Right lobe of liver (tissue), 6 donors: ENCODE data around the gene PRR35. TPM values are rescaled to one million over a fixed set of nuclear protein-coding genes. Genes with fewer than 3 reads are reported as not detected.
A peak's percentile ranks its signal among the peaks of the same experiment; 100 is the strongest.

Source experiments
- ATAC-seq, 4 donors: fragments of 200-7000 bp; cut with Tn5 transposase; one replicate each; pipeline ENCODE4 v1.9.1; 2020; ENCODE audit warnings: mild to moderate bottlenecking in 4 of 4, moderate library complexity in 4 of 4
- DNase-seq, 3 donors: peaks; one replicate each; pipeline ENCODE4 v3.0.0-alpha.2; 2020
- H3K27ac ChIP-seq, 3 donors: fragments of 200-600 bp; one replicate each; pipeline ENCODE4 v1.8.0; 2022
- H3K27me3 ChIP-seq, 2 donors: fragments of 200-600 bp; one replicate each; pipeline ENCODE4 v1.8.0; 2022
- H3K36me3 ChIP-seq, 4 donors: fragments of 200-600 bp; sonication (generic) in 1 of 4; one replicate each; pipeline versions ENCODE4 v1.5.1 to v1.8.0; 2017 to 2022; ENCODE audit warnings: control low read depth in 1 of 4
- H3K4me1 ChIP-seq, 4 donors: fragments of 200-600 bp; sonication (generic) in 1 of 4; one replicate each; pipeline versions ENCODE4 v1.5.1 to v1.8.0; 2017 to 2022; ENCODE audit warnings: control low read depth in 1 of 4
- H3K4me3 ChIP-seq, 3 donors: fragments of 200-600 bp; one replicate each; pipeline ENCODE4 v1.8.0; 2022
- H3K9me3 ChIP-seq, 4 donors: fragments of 200-600 bp; sonication (generic) in 1 of 4; one replicate each; pipeline versions ENCODE4 v1.5.1 to v1.8.0; 2017 to 2022; ENCODE audit warnings: control low read depth in 1 of 4
- POLR2A ChIP-seq: fragments of 450-650 bp; IDR thresholded peaks from one replicate; pipeline ENCODE4 v1.6.1; 2017; ENCODE audit warnings: antibody characterized with exemption, mild to moderate bottlenecking
- WGBS: methylation state at CpG from one replicate; pipeline ENCODE4 v1.1.6; 2018; ENCODE audit warnings: low coverage, low lambda C conversion rate; ENCODE audit not compliant: insufficient coverage; ENCODE audit errors: missing lambda C conversion rate; 5-methylcytosine and 5-hydroxymethylcytosine counted together
- intact Hi-C, 2 donors: fragments of 100-400 bp; cut with DNase I; formaldehyde crosslinking; loops; one replicate each; pipeline versions ENCODE4 v1.11.2 to v1.14.1; 2022
- total RNA-seq, 6 experiments: library from RNA; depleted of rRNA in 2 of 6; stranded (reverse); fragments of >200 nt in 2 of 6; fragmentation: NEBNext Ultra II Directional in 3 of 6; extraction: Animal tissue kit (Norgen Biotek cat#: 25700) in 3 of 6; gene quantifications; one replicate each; pipeline versions ENCODE4 v1.1.0 to v1.2.4, GENCODE V29; 2016 to 2023
- TF ChIP-seq, protein P1 (sequence below), 4 donors: fragments of 200-600 bp in 3 of 4; fragments of 450-650 bp in 1 of 4; IDR thresholded peaks; one replicate each; pipeline versions ENCODE4 v1.5.1 to v1.8.0; 2016 to 2022; ENCODE audit warnings: antibody characterized with exemption in 4 of 4, mild to moderate bottlenecking in 2 of 4
- donor health status: DM: no; HTN: yes; CAD: no.
- donor health status: DM: no; HTN: no; CAD: no.
- donor health status: DM: no; HTN: no; CAD: no.
- donor health status: DM: no; HTN: yes; CAD: no.
- donor health status: DM: no; HTN: yes; CAD: no.

The PRR35 gene
- total RNA-seq, 6 experiments from 2014 or later = not detected

DNA sequence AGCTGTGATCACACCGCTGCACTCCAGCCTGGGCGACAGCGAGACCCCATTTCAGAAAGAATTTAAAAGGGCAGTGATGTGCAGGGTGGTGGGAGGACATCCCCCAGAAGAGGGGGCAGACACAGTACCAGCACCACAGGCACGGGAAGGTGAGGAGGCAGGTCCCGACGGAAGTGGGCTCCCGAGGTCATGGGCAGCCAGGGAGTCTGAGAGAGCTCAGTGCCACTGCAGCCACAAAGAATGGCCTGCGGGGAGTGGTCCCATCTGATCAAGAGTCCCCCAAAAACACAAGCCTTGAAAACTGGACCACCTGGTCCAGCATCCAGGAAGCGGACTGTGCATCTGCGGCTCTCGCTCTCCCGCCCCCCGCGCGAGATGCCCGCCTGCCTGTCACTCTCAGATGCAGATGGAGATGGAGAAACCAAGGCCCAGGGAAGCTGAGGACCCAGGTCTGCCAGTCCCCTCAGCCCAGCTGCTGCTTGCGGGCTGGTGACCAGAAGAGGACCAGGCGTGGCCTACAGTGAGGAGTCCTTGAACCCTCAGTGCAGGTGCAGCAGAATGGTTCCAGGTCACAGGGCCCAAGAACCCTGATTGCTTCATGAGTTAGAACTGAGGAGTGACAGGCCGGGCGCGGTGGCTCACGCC is 37.0 kb upstream of the PRR35 start:
- H3K27ac ChIP-seq = no peak overlapping the region
- no peaks in the 10 kb centered on the region for H3K27me3 ChIP-seq
- DNase-seq = no peak
- peaks cover 3 to 25% (median 5%) of the 10 kb centered on the region in 4 donors for H3K36me3 ChIP-seq
- no peak for TF ChIP-seq POLR2A
- TF ChIP-seq, protein P1, sequence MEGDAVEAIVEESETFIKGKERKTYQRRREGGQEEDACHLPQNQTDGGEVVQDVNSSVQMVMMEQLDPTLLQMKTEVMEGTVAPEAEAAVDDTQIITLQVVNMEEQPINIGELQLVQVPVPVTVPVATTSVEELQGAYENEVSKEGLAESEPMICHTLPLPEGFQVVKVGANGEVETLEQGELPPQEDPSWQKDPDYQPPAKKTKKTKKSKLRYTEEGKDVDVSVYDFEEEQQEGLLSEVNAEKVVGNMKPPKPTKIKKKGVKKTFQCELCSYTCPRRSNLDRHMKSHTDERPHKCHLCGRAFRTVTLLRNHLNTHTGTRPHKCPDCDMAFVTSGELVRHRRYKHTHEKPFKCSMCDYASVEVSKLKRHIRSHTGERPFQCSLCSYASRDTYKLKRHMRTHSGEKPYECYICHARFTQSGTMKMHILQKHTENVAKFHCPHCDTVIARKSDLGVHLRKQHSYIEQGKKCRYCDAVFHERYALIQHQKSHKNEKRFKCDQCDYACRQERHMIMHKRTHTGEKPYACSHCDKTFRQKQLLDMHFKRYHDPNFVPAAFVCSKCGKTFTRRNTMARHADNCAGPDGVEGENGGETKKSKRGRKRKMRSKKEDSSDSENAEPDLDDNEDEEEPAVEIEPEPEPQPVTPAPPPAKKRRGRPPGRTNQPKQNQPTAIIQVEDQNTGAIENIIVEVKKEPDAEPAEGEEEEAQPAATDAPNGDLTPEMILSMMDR (IDR thresholded peaks at IDR 0.05) = no peak
- peaks cover 0 to 12% (median 4%) of the 10 kb centered on the region in 4 donors for H3K4me1 ChIP-seq
- no peak overlapping the region for H3K4me3 ChIP-seq
- H3K9me3 ChIP-seq = no peaks in the 10 kb centered on the region
- 79% methylated on average over 5 of the region's 22 CpGs for WGBS
- ATAC-seq = no peak
- intact Hi-C loops = no loop called here

DNA sequence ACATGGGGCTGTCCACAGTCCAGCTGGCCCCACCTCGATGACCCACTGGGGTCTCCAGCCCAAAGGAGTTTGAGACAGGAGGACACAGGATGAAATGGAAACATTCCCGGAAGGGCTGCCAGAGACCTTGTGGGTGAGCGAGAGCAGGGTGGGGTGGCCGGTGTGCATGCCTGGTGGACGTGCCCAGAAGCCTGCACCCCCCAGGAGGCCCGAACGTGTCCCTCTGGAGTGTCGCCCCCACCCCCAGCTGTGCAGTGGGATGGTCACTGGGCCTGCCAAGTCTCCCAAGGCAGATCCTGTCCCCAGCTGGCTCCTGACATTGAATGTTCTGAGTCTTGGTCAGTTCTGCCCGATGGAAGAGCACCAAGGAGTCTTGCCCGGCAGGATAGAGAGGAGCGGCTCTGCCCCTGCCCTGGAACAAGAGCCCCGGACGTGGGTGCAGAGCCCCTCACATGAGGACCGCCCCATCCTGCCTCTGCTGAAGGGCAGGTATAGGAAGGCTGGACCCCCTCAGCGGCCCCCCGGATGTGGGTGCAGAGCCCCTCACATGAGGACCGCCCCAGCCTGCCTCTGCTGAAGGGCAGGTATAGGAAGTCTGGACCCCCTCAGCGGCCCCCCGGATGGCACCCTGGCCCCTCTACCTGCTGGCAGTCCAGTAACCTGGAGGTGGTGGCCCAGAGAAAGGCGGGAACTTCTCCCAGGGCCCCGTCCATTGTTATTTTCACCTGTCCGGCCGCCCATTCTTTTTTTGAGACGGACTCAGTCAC is 35.7 kb upstream of the PRR35 start:
- TF ChIP-seq POLR2A = no peak
- TF ChIP-seq, protein P1 (IDR thresholded peaks at IDR 0.05) = no peak
- Histone ChIP-seq H3K4me3 (no peak overlapping the region), H3K27me3 (no peaks in the 10 kb centered on the region), H3K36me3 (peaks cover 0 to 16% (median 4%) of the 10 kb centered on the region in 4 donors), H3K4me1 (peaks cover 0 to 21% (median 12%) of the 10 kb centered on the region in 4 donors), H3K9me3 (no peaks in the 10 kb centered on the region), H3K27ac (no peak overlapping the region)
- intact Hi-C loops = no loop called here
- no peak for DNase-seq
- no peak for ATAC-seq
- WGBS = 95% methylated on average over 10 of the region's 24 CpGs

DNA sequence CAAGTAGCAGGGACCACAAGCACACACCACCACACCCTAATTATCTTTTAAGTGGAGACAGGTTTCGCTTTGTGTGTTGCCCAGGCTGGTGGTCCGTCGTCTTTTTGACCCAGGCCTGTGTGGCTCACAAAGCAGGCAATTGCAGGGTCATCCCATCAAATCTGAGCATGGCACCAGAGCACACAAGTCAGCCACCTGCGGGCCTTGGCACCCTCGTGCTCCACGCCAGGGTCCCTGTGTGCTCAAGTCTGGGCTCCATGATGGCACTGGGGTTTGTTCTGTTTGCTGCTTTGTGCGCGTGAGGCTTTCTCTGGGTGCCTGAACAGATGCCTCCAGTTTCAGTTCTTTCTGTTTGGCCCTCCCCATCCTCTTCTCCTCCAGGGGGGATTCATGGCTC is 35.1 kb upstream of the PRR35 start:
- intact Hi-C loops = no loop called here
- H3K9me3 ChIP-seq = no peaks in the 10 kb centered on the region
- no peak overlapping the region for H3K27ac ChIP-seq
- DNase-seq (no peak), ATAC-seq (no peak)
- TF ChIP-seq, protein P1 (IDR thresholded peaks at IDR 0.05) = no peak
- TF ChIP-seq POLR2A = no peak
- no peaks in the 10 kb centered on the region for H3K27me3 ChIP-seq
- 92% methylated on average over 4 of the region's 8 CpGs for WGBS
- H3K4me1 ChIP-seq = peaks cover 0 to 26% (median 13%) of the 10 kb centered on the region in 4 donors
- H3K36me3 ChIP-seq = peaks cover 0 to 10% (median 4%) of the 10 kb centered on the region in 4 donors
- H3K4me3 ChIP-seq = no peak overlapping the region

DNA sequence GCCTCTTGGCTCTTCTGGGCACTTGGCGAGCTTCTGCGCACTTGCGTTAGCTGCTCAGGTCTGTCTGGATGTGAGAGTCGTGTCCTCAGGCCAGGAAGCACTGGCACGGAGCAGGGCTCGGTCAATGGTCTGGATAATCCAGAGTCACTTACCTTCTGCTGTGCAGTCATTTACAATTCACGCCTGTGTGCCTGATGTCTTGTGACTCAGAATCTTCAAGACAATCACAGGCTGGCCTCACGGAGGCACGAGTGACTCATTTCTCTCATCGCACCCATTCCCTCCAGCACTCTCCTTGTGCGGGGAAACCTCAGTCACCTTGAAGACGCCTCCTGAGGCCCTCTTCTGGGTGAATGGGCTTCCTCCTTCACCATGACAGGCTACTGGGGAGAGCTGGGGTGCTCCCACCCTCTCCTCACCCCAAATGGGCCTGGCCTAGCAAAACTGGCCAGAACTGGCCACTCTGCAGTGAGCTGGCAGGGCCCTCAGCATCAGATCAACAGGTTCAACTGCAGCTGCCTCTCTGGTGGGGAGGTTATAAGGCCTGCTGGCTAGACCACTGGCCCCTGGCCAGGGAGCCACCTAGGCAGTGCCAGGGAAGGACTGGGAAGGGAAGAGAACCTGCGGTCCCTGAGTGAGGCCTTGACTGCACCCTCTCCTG is 34.5 kb upstream of the PRR35 start:
- H3K4me1 ChIP-seq = peaks cover 0 to 27% (median 13%) of the 10 kb centered on the region in 4 donors
- 70% methylated on average over 2 of the region's 13 CpGs for WGBS
- no peak for DNase-seq

More for the DNA sequence above, 34.5 kb upstream of the PRR35 start:
- H3K27ac ChIP-seq = no peak overlapping the region
- peaks cover 0 to 4% (median under 1%) of the 10 kb centered on the region in 4 donors for H3K36me3 ChIP-seq
- peak overlapping the region in 1 of 3 donors; percentile 90 for H3K4me3 ChIP-seq
- TF ChIP-seq, protein P1 (IDR thresholded peaks at IDR 0.05) = no peak
- TF ChIP-seq POLR2A = no peak
- intact Hi-C loops = no loop called here
- no peak for ATAC-seq
- H3K9me3 ChIP-seq = no peaks in the 10 kb centered on the region
- no peaks in the 10 kb centered on the region for H3K27me3 ChIP-seq
